NCI-H2171 (cell line): Measurements from ENCODE around the gene ZNF777.
"Not testable (repeated sequence)": the region's sequence is repeated elsewhere in the genome, so short reads cannot be mapped to it uniquely, and the experiment has no call there.

ENCODE experiments used
- DNase-seq: peaks from one replicate; lab custom pipeline; 2025; lab: John Stamatoyannopoulos, UW

ZNF777 gene

GRCh38 chr7:149460493-149461277 lies at the start of gene ZNF777:
Gene ZNF777, minus strand, starts transcription at chr7:149461062. Its CDS starts 5,040 bp downstream, at chr7:149456022.
- DNase-seq: peak; percentile 35

GRCh38 chr7:149510248-149510647 lies 49.4 kb upstream of the ZNF777 start:
- DNase-seq: no peak

GRCh38 chr7:149509774-149510173 lies 48.9 kb upstream of the ZNF777 start:
- DNase-seq: no peak

GRCh38 chr7:149505551-149505950 lies 44.7 kb upstream of the ZNF777 start:
- no peak for DNase-seq

DNA sequence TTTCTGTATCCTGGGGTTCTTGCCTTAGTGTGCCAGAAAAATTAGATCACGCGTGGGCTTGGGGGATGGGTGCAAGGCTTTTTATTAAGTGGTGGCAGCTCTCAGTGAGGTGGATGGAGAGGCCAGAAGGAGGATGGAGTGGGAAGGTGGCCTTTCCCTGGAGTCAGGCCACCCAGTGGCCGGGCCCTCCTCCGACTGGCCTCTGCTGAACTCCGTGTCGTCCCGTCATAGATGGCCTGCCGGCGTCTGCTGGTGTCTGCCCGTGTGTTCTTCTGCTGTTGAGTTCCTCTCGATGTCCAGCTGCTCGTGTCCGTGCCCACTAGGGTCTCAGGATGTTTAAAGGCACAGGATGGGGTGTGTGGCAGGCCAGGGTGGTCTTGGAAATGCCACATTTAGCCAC lies 40.8 kb upstream of the ZNF777 start:
- no peak for DNase-seq

DNA sequence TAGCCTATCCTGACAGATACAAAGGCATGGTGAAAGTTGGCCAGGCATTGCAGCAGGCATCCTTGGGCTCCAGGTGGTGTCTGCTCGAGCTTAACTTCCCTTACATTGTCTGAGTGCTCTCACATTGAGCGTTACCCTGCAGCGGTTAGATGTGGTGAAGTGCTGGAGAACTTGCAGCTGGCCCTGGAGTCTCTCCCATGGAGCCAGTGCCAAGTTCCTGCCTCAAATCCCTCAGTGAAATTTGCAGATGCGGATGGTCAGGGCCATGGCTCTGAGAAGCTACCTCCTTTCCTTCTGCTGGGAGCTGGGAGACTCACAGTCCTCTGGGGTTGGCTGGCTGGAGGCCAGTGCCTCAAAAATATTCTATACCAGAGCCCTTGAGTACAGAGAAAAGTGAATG lies 40.0 kb upstream of the ZNF777 start:
- no peak for DNase-seq

DNA sequence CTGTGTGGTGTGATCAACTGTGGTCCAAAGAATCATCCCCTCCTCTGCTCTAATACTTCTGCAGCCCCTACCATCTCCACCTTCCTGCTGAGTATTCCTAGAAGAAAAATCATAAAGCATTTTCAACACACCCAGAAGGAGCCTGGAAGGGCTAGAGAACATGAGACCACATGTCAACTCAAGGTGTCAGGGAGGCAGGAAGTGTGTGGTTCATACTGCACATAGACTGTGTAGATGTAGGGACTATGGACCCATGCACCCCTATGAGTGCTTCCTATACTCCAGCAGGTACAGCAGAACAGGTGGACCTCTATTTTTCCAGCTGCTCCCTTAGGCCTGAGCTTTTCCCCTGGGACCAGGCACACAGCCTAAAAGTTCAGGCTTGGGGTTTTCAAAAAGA lies 39.3 kb upstream of the ZNF777 start:
- DNase-seq: no peak

GRCh38 chr7:149498811-149499210 lies 37.9 kb upstream of the ZNF777 start:
- DNase-seq: no peak

- DNase-seq: peak; percentile 66
These were observed 36.8 kb upstream of the ZNF777 start, which contains the start of gene ZNF746 for GRCh38 chr7:149497467-149498261. Gene ZNF746, minus strand, starts transcription at chr7:149497809. Its CDS starts 273 bp downstream, at chr7:149497536.

GRCh38 chr7:149496642-149497391 lies 36.0 kb upstream of the ZNF777 start:
- no peak for DNase-seq

DNA sequence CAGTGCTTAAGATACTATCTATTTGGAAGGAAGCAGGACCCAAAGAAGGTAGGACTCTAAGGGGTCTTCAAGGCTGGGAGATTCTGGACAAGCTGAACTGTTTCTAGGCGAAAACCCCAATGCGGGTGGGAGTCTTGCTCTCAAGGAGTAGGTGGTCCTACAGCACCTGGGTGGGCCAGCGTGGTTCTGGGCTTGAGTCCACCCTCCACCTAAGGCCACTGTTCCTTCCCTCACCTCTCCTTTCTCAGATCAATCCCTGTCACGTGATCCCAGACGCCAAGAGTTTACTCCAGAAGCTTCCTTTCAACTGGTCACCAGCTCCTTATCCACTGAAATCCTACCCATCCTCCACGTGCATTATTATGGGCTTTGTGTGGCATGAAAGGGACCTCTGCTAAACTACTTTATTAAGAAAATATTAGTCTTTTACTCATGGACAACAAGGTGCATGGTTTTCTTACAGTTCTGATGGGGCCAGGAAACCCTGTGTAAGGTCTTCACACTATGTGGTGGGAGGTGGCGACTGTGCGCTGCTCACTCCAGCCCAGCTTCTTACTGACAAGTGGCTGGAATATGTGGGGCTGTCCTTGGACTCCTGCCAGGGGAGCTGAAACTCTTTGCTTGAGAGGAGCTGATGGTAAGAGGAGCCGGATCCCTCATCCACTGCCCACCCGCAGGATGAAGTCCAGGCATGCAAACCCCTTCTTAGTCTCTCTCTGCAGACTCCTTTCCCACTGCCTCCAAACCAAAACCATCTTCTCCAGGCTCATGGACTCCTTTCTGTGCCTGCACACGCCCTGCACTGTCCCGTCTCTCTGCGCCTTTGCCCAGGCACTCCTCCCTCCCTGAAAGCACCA lies 35.2 kb upstream of the ZNF777 start:
- DNase-seq: no peak

DNA sequence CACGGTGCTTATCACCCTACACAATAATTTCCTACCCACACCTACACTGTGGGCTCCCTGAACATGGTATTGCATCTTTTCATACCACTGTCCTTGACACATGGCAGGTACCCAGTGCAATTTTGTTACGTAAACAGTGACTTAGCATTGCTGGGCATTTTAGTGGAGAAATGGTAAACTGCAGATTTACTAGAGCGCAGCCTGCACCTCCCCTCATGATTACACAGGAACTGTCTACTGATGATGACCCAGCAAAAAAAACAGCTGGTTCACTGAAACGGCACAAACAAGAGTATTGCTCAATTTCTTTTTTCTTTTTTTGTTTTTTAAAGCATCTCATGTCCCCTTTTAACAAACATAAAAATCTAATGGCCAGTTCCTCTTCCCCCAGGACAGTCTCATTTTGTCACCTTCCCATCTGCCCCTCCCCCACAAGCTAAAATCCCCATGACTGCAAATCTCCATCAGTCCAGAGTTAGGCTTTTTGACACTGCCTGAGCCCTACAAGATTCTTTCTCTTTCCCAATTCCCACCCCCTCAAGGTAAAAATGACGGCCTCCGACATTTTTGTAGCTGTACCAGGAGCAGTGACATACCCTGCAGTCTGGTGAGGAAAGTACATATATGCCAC lies 34.0 kb upstream of the ZNF777 start:
- DNase-seq: no peak

DNA sequence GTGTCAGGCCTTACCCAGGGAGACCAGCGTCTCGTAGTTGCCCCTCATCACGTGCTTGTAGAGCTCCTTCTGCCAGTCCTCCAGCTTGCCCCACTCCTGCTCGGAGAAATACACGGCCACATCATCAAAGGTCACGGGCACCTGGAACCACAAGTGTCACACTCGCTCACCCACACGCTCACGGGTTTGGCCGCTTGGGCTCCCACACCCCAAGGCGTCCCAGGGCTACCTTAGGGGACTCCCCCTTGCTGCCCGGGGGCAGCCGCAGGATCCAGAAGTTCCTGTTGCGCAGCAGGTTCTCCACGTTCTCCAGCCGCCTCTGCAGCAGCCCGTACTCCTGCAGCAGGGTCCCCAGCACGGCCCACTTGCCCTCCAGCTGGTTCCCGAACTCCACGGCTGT lies 33.1 kb upstream of the ZNF777 start:
- not testable (repeated sequence) for DNase-seq

DNA sequence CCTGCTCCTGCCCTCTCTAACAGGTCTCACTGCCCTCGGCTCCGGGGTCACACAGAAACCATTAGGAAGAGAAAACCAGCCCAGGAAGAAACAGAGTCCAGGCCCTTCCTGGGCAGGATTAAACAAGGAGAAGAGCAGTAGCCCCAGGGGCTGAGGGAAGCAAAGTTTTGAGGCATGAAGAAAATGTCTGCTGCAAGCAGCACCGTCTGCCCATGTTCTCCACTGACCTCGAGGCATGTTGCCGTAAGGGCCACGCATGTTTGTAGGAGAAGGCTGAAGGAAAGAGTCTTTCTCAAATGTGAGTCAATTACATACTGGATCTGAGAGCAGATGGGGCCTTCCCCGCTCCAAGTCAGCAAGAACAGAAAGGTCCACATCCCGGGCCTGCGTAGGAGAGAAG lies 32.5 kb upstream of the ZNF777 start:
- DNase-seq: no peak

- no peak for DNase-seq
These were observed 29.4 kb upstream of the ZNF777 start for GRCh38 chr7:149490083-149490760.

GRCh38 chr7:149489391-149490024 lies 28.6 kb upstream of the ZNF777 start:
- DNase-seq: no peak

DNA sequence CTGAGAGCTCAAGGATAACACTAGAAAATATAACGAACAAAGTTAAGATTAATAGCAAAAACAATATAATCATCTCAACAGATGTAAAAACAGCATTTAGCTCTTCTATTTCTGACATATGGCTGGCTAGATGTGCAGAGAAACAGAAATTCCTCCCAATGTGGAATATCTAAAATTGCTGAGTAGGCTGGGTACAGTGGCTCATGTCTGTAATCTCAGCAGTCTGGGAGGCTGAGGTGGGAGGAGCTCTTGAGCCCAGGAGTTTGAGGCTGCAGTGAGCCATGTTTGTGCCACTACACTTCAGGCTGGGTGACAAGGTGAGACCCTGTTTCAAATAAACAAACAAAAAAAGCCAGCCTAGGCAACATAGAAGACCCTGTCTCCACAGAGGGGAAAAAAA lies 18.7 kb upstream of the ZNF777 start:
- DNase-seq: no peak

GRCh38 chr7:149478754-149479153 lies 17.9 kb upstream of the ZNF777 start:
- no peak for DNase-seq

GRCh38 chr7:149477494-149478443 lies 16.9 kb upstream of the ZNF777 start:
- no peak for DNase-seq
